ENCODE data around the gene RPS24.

The RPS24 gene

GRCh38 chr10:78028438-78029268, 5.0 kb upstream of the RPS24 start:
- no peak for DNase-seq

- peak; percentile 93 for DNase-seq
Observed at GRCh38 chr10:78029269-78030226, 4.1 kb upstream of the RPS24 start, which contains the start of gene POLR3A. Gene POLR3A, minus strand, starts transcription at chr10:78029515. Its CDS starts 108 bp downstream, at chr10:78029407.

- DNase-seq = no peak
Observed at GRCh38 chr10:78033387-78033636, 351 bp upstream of the RPS24 start.

- no peak for DNase-seq
Observed at GRCh38 chr10:78035025-78035424, 1.4 kb downstream of the RPS24 start.

- DNase-seq = no peak
Observed at GRCh38 chr10:78035437-78035836, 1.8 kb downstream of the RPS24 start.

GRCh38 chr10:78035933-78036583, 2.4 kb downstream of the RPS24 start:
- DNase-seq = no peak

- no peak for DNase-seq
Observed at GRCh38 chr10:78038105-78038504, 4.4 kb downstream of the RPS24 start.

GRCh38 chr10:78038791-78039547, 5.3 kb downstream of the RPS24 start:
- no peak for DNase-seq

GRCh38 chr10:78039743-78040142, 6.1 kb downstream of the RPS24 start:
- DNase-seq = no peak

GRCh38 chr10:78041170-78042057, 7.8 kb downstream of the RPS24 start:
- no peak for DNase-seq

GRCh38 chr10:78042058-78042751, 8.5 kb downstream of the RPS24 start:
- no peak for DNase-seq

- DNase-seq = no peak
Observed at GRCh38 chr10:78042752-78043104, 9.1 kb downstream of the RPS24 start.

GRCh38 chr10:78044179-78044578, 10.5 kb downstream of the RPS24 start:
- no peak for DNase-seq

GRCh38 chr10:78044699-78045098, 11.0 kb downstream of the RPS24 start:
- DNase-seq = no peak

- no peak for DNase-seq
Observed at GRCh38 chr10:78045237-78045636, 11.6 kb downstream of the RPS24 start.

- no peak for DNase-seq
Observed at GRCh38 chr10:78045856-78046255, 12.2 kb downstream of the RPS24 start.

GRCh38 chr10:78046711-78047269, 13.1 kb downstream of the RPS24 start:
- no peak for DNase-seq

GRCh38 chr10:78047314-78047891, 13.7 kb downstream of the RPS24 start:
- peak; percentile 78 for DNase-seq

GRCh38 chr10:78049851-78050250, 16.2 kb downstream of the RPS24 start:
- DNase-seq = no peak

GRCh38 chr10:78053211-78053868, 19.7 kb downstream of the RPS24 start:
- DNase-seq = no peak

All from NCI-H1092 (cell line).